Stimulated activated CD4-positive, alpha-beta T cell treated with anti-CD3 and anti-CD28 coated beads, Interleukin-4, amount 100 ng/mL, for 1 hour (primary cell): ENCODE data around the gene HBG2.
"Not testable (repeated sequence)": the region's sequence is repeated elsewhere in the genome, so short reads cannot be mapped to it uniquely, and the experiment has no call there.

Experiments used
- DNase-seq: peaks from one replicate; pipeline ENCODE4 v3.0.0-alpha.2; 2020

The HBG2 gene

DNA sequence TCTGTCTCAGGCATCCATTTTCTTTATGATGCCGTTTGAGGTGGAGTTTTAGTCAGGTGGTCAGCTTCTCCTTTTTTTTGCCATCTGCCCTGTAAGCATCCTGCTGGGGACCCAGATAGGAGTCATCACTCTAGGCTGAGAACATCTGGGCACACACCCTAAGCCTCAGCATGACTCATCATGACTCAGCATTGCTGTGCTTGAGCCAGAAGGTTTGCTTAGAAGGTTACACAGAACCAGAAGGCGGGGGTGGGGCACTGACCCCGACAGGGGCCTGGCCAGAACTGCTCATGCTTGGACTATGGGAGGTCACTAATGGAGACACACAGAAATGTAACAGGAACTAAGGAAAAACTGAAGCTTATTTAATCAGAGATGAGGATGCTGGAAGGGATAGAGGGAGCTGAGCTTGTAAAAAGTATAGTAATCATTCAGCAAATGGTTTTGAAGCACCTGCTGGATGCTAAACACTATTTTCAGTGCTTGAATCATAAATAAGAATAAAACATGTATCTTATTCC is 26.1 kb upstream of the HBG2 start:
- DNase-seq = no peak

DNA sequence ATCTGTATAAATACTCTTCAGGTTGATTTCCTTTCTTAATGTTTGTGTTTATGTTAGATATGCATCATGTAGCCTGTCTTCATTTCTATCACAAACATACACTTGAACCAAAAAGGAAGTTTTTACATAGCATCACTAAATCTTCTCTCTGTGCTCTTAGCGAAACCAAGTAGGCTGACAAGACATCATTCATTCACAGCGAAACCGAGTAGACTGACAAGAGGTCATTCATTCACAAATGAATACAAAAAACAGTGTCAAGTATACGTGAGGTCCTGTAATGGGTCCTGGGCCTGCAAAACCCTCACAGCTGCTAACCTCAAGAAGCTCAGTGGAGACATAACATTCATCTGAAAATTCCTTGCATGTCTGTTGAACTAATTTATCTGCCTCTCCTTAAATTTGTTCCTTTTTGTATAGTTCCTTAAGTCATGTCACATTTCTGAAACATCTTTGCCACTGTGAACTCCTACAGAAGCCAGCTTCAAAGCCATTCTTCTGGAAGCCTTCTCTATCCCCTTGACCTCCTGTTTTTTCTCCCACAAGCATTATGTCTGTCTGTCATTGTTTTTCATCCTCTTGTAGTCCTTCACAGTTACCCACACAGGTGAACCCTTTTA is 25.0 kb upstream of the HBG2 start:
- no peak for DNase-seq

DNA sequence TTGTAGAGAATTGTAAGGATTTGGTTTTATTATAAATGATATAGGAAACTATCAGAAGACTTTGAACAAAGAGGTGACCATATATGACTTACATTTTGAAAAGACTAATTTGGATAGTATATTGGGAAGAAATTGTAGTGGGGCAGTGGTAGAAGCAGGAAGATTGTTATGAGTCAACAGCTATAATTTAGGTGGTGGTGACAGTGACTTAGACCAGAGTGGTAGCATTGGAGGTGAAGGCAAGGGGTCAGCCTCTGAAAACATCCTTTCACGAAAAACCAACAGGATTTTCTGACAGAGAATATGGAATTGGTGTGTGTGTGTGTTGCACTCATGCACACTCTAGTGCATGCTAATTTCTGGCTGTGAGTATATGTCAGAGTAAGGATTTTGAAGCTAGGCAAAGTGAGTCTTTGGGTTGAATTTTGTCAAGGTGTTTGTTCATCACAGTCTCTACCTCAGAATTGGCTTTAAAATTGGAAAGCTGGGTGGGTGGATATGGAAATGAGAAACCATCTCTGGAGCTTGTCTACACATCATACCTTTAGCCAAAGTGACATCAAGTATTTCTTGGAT is 23.3 kb upstream of the HBG2 start:
- DNase-seq = no peak

GRCh38 chr11:5276697-5277096 is 22.1 kb upstream of the HBG2 start:
- DNase-seq = no peak

DNA sequence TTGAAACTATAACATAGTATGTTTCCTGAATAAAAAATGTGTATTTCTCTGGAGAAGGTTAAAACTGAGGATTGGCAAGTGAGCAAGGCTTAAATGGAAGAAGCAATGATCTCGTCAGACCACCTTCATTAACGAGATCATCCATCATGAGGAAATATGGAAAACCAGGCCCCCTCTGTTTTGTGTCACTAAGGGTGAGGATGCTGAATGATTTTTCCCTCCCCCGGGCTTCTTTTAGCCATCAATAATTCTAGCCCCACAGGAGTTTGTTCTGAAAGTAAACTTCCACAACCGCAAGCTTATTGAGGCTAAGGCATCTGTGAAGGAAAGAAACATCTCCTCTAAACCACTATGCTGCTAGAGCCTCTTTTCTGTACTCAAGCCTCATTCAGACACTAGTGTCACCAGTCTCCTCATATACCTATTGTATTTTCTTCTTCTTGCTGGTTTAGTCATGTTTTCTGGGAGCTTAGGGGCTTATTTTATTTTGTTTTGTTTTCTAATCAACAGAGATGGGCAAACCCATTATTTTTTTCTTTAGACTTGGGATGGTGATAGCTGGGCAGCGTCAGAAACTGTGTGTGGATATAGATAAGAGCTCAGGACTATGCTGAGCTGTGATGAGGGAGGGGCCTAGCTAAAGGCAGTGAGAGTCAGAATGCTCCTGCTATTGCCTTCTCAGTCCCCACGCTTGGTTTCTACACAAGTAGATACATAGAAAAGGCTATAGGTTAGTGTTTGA is 21.0 kb upstream of the HBG2 start:
- no peak for DNase-seq

- no peak for DNase-seq
Observed at GRCh38 chr11:5274395-5274794, 19.8 kb upstream of the HBG2 start.

GRCh38 chr11:5272395-5273017 is 17.9 kb upstream of the HBG2 start:
- no peak for DNase-seq

- no peak for DNase-seq
Observed at GRCh38 chr11:5269715-5270147, 15.2 kb upstream of the HBG2 start, which contains the start of gene HBE1. TSS of gene HBE1 (minus strand) at chr11:5269945. CDS start at chr11:5269890, 55 bp downstream.

GRCh38 chr11:5267033-5267563 is 12.5 kb upstream of the HBG2 start:
- no peak for DNase-seq

DNA sequence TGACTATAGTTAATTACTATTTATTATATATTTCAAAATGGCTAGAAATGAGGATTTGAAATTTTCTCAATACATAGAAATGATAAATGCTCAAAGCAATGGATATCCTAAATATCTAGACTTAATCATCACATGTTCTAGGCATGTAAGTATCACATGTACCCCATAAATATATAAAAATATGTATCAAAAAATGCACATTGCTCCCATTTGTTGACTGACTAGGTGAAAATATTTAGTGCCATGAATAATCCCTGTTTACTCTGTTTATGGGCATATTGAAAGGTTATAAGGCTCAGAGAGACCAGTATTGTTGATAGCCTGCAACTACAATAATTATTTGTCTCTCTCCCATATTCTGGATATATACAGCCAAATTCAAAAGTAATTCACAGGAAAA is 12.0 kb upstream of the HBG2 start:
- no peak for DNase-seq

GRCh38 chr11:5265832-5266231 is 11.3 kb upstream of the HBG2 start:
- no peak for DNase-seq

GRCh38 chr11:5258543-5259262 is 4.1 kb upstream of the HBG2 start:
- no peak for DNase-seq

- no peak for DNase-seq
Observed at GRCh38 chr11:5257296-5257695, 2.7 kb upstream of the HBG2 start.

DNA sequence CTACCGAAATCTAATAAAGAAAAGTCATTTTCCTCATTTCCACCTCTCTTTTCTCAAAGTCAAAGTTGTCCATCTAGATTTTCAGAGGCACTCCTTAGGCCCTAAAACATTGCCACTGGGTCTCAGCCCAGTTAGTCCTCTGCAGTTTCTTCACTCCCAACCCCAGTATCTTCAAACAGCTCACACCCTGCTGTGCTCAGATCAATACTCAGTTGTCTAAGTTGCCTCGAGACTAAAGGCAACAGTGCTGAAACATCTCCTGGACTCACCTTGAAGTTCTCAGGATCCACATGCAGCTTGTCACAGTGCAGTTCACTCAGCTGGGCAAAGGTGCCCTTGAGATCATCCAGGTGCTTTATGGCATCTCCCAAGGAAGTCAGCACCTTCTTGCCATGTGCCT is 558 bp downstream of the HBG2 start:
- not testable (repeated sequence) for DNase-seq

DNA sequence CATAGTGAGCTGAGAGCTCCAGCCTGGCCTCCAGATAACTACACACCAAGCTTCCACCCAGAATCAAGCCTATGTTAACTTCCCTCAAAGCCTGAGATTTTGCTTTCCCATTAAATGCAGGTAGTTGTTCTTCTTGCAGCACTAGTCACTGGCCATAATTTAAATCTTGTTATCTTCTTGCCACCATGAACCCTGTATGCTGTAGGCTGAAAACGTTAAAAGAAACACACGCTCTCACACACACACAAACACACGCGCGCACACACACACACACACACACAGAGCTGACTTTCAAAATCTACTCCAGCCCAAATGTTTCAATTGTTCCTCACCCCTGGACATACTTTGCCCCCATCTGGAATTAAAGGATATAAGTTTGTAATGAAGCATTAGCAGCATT is 1.1 kb downstream of the HBG2 start:
- not testable (repeated sequence) for DNase-seq

- DNase-seq = no peak
Observed at GRCh38 chr11:5252919-5253265, 1.7 kb downstream of the HBG2 start.

GRCh38 chr11:5252192-5252918 is 2.2 kb downstream of the HBG2 start:
- no peak for DNase-seq

- no peak for DNase-seq
Observed at GRCh38 chr11:5251746-5252145, 2.8 kb downstream of the HBG2 start.

- DNase-seq = no peak
Observed at GRCh38 chr11:5250543-5251204, 3.9 kb downstream of the HBG2 start.

GRCh38 chr11:5249807-5250396 is 4.7 kb downstream of the HBG2 start, which contains the start of gene HBG1:
TSS of gene HBG1 (minus strand) at chr11:5249857. CDS start at chr11:5249804, 53 bp downstream.
- not testable (repeated sequence) for DNase-seq

- not testable (repeated sequence) for DNase-seq
Observed at GRCh38 chr11:5248498-5248897, 6.1 kb downstream of the HBG2 start.
